GM21825 (cell line): ENCODE measurements around the gene COBL.

Experiments used
- ATAC-seq: cut with Tn5 transposase; IDR thresholded peaks from one replicate; pipeline ENCODE4 v1.9.1; 2021; ENCODE audit warnings: mild to moderate bottlenecking, moderate library complexity; ENCODE audit not compliant: unreplicated experiment

Gene COBL

GRCh38 chr7:51152706-51153200 is 163.9 kb downstream of the COBL start:
- no peak for ATAC-seq

- ATAC-seq: no peak
Observed at GRCh38 chr7:51151455-51151854, 165.2 kb downstream of the COBL start.

GRCh38 chr7:51150193-51150592 is 166.4 kb downstream of the COBL start:
- no peak for ATAC-seq

- no peak for ATAC-seq
Observed at GRCh38 chr7:51148216-51148615, 168.4 kb downstream of the COBL start.

- no peak for ATAC-seq
Observed at GRCh38 chr7:51146816-51147586, 169.6 kb downstream of the COBL start.

GRCh38 chr7:51144178-51144577 is 172.4 kb downstream of the COBL start:
- no peak for ATAC-seq

GRCh38 chr7:51142741-51143385 is 173.7 kb downstream of the COBL start:
- ATAC-seq: no peak

- ATAC-seq: no peak
Observed at GRCh38 chr7:51141451-51142003, 175.1 kb downstream of the COBL start.

GRCh38 chr7:51140199-51141164 is 176.1 kb downstream of the COBL start:
- no peak for ATAC-seq

- no peak for ATAC-seq
Observed at GRCh38 chr7:51139796-51140195, 176.8 kb downstream of the COBL start.

- ATAC-seq: no peak
Observed at GRCh38 chr7:51138123-51139085, 178.2 kb downstream of the COBL start.

GRCh38 chr7:51135576-51135975 is 181.0 kb downstream of the COBL start:
- no peak for ATAC-seq

- ATAC-seq: no peak
Observed at GRCh38 chr7:51134013-51134441, 182.6 kb downstream of the COBL start.

GRCh38 chr7:51132661-51133060 is 183.9 kb downstream of the COBL start:
- no peak for ATAC-seq

GRCh38 chr7:51129527-51130472 is 186.8 kb downstream of the COBL start:
- no peak for ATAC-seq

- no peak for ATAC-seq
Observed at GRCh38 chr7:51128545-51129435, 187.8 kb downstream of the COBL start.

- ATAC-seq: no peak
Observed at GRCh38 chr7:51127618-51127904, 189.0 kb downstream of the COBL start.
